HG03159 (cell line): ENCODE data around the gene MZB1.
A peak's percentile ranks its signal among the peaks of the same experiment; 100 is the strongest.
"Not testable (repeated sequence)": the region's sequence is repeated elsewhere in the genome, so short reads cannot be mapped to it uniquely, and the experiment has no call there.

Experiments used
- ATAC-seq: cut with Tn5 transposase; IDR thresholded peaks from one replicate; pipeline ENCODE4 v1.9.1; 2021; ENCODE audit warnings: mild to moderate bottlenecking, moderate library complexity; ENCODE audit not compliant: unreplicated experiment

Gene MZB1

GRCh38 chr5:139378101-139378825, 11.4 kb downstream of the MZB1 start:
- ATAC-seq = no peak

GRCh38 chr5:139377226-139377625, 12.5 kb downstream of the MZB1 start:
- no peak for ATAC-seq

GRCh38 chr5:139376364-139376763, 13.3 kb downstream of the MZB1 start:
- no peak for ATAC-seq

- ATAC-seq = no peak
Observed at GRCh38 chr5:139374909-139375308, 14.8 kb downstream of the MZB1 start.

GRCh38 chr5:139371482-139372435, 18.0 kb downstream of the MZB1 start:
- no peak for ATAC-seq

GRCh38 chr5:139369181-139369580, 20.5 kb downstream of the MZB1 start:
- ATAC-seq = no peak

GRCh38 chr5:139368613-139369012, 21.1 kb downstream of the MZB1 start:
- ATAC-seq = no peak

GRCh38 chr5:139364466-139364865, 25.2 kb downstream of the MZB1 start:
- ATAC-seq = no peak

GRCh38 chr5:139363937-139364336, 25.8 kb downstream of the MZB1 start:
- ATAC-seq = no peak

- no peak for ATAC-seq
Observed at GRCh38 chr5:139361835-139362429, 27.8 kb downstream of the MZB1 start.

- ATAC-seq = no peak
Observed at GRCh38 chr5:139360384-139360783, 29.3 kb downstream of the MZB1 start.

- no peak for ATAC-seq
Observed at GRCh38 chr5:139358064-139358463, 31.6 kb downstream of the MZB1 start.

GRCh38 chr5:139355900-139356299, 33.8 kb downstream of the MZB1 start:
- not testable (repeated sequence) for ATAC-seq

- ATAC-seq = no peak
Observed at GRCh38 chr5:139354186-139354585, 35.5 kb downstream of the MZB1 start.

- not testable (repeated sequence) for ATAC-seq
Observed at GRCh38 chr5:139347863-139348262, 41.9 kb downstream of the MZB1 start.

- not testable (repeated sequence) for ATAC-seq
Observed at GRCh38 chr5:139345442-139345841, 44.3 kb downstream of the MZB1 start.

- no peak for ATAC-seq
Observed at GRCh38 chr5:139344177-139344576, 45.5 kb downstream of the MZB1 start.

- no peak for ATAC-seq
Observed at GRCh38 chr5:139343476-139343875, 46.2 kb downstream of the MZB1 start.

GRCh38 chr5:139342423-139342723, 47.3 kb downstream of the MZB1 start:
- peak; percentile 43 for ATAC-seq

GRCh38 chr5:139341689-139342422, 47.9 kb downstream of the MZB1 start, which contains the start of gene PAIP2:
TSS of gene PAIP2 (plus strand) at chr5:139341854. CDS start at chr5:139363785, 21,931 bp downstream.
- peak; percentile 85 for ATAC-seq

- no peak for ATAC-seq
Observed at GRCh38 chr5:139341187-139341688, 48.5 kb downstream of the MZB1 start.
